ENCODE results near the gene MED26.

GRCh38 chr19:16589917-16590316 is 38.1 kb downstream of the MED26 start:
- TF ChIP-seq SIN3A (IDR thresholded peaks at IDR 0.05; ENCODE audit: low read depth, low read length) (no peak; the same call in 1 of the 2 replicates), STAT3 (IDR thresholded peaks at IDR 0.05; ENCODE audit: low read depth, low read length) (no peak), POLR2A (IDR thresholded peaks at IDR 0.05; ENCODE audit: low read depth, low read length) (peak; percentile 51; the same call in 1 of the 2 replicates), YY1 (IDR thresholded peaks at IDR 0.05; ENCODE audit: low read depth, low read length) (no peak), CREB1 (IDR thresholded peaks at IDR 0.05; ENCODE audit: low read depth) (no peak), HDGF (IDR thresholded peaks at IDR 0.05) (no peak), SUZ12 (IDR thresholded peaks at IDR 0.05; ENCODE audit: unreplicated experiment) (no peak), POU2F2 (IDR thresholded peaks at IDR 0.05; ENCODE audit: borderline replicate concordance, low read depth, low read length) (no peak), ZBTB33 (IDR thresholded peaks at IDR 0.05) (no peak), JUNB (IDR thresholded peaks at IDR 0.05) (no peak), NRF1 (conservative IDR thresholded peaks at IDR 0.05; ENCODE audit: low read depth, low read length) (no peak)
- TF ChIP-seq, protein P1, sequence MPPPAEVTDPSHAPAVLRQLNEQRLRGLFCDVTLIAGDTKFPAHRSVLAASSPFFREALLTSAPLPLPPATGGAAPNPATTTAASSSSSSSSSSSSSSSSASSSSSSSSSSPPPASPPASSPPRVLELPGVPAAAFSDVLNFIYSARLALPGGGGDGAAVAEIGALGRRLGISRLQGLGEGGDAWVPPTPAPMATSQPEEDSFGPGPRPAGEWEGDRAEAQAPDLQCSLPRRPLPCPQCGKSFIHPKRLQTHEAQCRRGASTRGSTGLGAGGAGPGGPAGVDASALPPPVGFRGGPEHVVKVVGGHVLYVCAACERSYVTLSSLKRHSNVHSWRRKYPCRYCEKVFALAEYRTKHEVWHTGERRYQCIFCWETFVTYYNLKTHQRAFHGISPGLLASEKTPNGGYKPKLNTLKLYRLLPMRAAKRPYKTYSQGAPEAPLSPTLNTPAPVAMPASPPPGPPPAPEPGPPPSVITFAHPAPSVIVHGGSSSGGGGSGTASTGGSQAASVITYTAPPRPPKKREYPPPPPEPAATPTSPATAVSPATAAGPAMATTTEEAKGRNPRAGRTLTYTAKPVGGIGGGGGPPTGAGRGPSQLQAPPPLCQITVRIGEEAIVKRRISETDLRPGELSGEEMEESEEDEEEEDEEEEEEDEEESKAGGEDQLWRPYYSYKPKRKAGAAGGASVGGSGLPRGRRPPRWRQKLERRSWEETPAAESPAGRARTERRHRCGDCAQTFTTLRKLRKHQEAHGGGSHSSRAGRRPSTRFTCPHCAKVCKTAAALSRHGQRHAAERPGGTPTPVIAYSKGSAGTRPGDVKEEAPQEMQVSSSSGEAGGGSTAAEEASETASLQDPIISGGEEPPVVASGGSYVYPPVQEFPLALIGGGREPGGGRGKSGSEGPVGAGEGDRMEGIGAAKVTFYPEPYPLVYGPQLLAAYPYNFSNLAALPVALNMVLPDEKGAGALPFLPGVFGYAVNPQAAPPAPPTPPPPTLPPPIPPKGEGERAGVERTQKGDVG (CRISPR knock-in tag; IDR thresholded peaks at IDR 0.05) = no peak
- TF ChIP-seq, protein P2, sequence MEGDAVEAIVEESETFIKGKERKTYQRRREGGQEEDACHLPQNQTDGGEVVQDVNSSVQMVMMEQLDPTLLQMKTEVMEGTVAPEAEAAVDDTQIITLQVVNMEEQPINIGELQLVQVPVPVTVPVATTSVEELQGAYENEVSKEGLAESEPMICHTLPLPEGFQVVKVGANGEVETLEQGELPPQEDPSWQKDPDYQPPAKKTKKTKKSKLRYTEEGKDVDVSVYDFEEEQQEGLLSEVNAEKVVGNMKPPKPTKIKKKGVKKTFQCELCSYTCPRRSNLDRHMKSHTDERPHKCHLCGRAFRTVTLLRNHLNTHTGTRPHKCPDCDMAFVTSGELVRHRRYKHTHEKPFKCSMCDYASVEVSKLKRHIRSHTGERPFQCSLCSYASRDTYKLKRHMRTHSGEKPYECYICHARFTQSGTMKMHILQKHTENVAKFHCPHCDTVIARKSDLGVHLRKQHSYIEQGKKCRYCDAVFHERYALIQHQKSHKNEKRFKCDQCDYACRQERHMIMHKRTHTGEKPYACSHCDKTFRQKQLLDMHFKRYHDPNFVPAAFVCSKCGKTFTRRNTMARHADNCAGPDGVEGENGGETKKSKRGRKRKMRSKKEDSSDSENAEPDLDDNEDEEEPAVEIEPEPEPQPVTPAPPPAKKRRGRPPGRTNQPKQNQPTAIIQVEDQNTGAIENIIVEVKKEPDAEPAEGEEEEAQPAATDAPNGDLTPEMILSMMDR (IDR thresholded peaks at IDR 0.05 in 2 of 3, conservative IDR thresholded peaks at IDR 0.05 in 1 of 3; ENCODE audit: control insufficient read depth in 2 of 3, extremely low read depth in 1 of 3, insufficient read depth in 1 of 3, low read depth in 3 of 3, low read length in 3 of 3) = no peak
- TF ChIP-seq, protein P3, sequence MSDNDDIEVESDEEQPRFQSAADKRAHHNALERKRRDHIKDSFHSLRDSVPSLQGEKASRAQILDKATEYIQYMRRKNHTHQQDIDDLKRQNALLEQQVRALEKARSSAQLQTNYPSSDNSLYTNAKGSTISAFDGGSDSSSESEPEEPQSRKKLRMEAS (IDR thresholded peaks at IDR 0.05; ENCODE audit: low read depth, low read length) = 0 out of 2 replicates have a peak, but pooled peaks have one; percentile 30

Measured in GM12878 (cell line).